ENCODE measurements around the gene EXOC6B.
"Not testable (repeated sequence)": the region's sequence is repeated elsewhere in the genome, so short reads cannot be mapped to it uniquely, and the experiment has no call there.

The EXOC6B gene

GRCh38 chr2:72555943-72556342 is 269.9 kb downstream of the EXOC6B start:
- peaks cover 4% of the 10 kb centered on the region for H3K4me1 Mint-ChIP-seq (ENCODE audit: low read depth)
- no peaks in the 10 kb centered on the region for H3K36me3 Mint-ChIP-seq (ENCODE audit: low read depth)
- peaks cover 3% of the 10 kb centered on the region for H3K9me3 Mint-ChIP-seq
- H3K27ac Mint-ChIP-seq = no peak overlapping the region
- H3K27me3 Mint-ChIP-seq (ENCODE audit: low read depth) = no peaks in the 10 kb centered on the region
- no peak overlapping the region for H3K4me3 Mint-ChIP-seq
- no peak for DNase-seq (ENCODE audit: low spot score)

- H3K9me3 Mint-ChIP-seq; H3K4me3 Mint-ChIP-seq; H3K36me3 Mint-ChIP-seq (ENCODE audit: low read depth); H3K4me1 Mint-ChIP-seq (ENCODE audit: low read depth); DNase-seq (ENCODE audit: low spot score); H3K27me3 Mint-ChIP-seq (ENCODE audit: low read depth); H3K27ac Mint-ChIP-seq: not testable (repeated sequence)
These were observed 270.5 kb downstream of the EXOC6B start for GRCh38 chr2:72555363-72555762.

- not testable (repeated sequence) for H3K27me3 Mint-ChIP-seq (ENCODE audit: low read depth); H3K36me3 Mint-ChIP-seq (ENCODE audit: low read depth); H3K9me3 Mint-ChIP-seq; H3K4me1 Mint-ChIP-seq (ENCODE audit: low read depth); DNase-seq (ENCODE audit: low spot score); H3K4me3 Mint-ChIP-seq; H3K27ac Mint-ChIP-seq
These were observed 270.9 kb downstream of the EXOC6B start for GRCh38 chr2:72554910-72555309.

GRCh38 chr2:72554381-72554780 is 271.5 kb downstream of the EXOC6B start:
- Mint-ChIP-seq H3K9me3 (peaks cover 3% of the 10 kb centered on the region), H3K36me3 (ENCODE audit: low read depth) (no peaks in the 10 kb centered on the region), H3K4me1 (ENCODE audit: low read depth) (peaks cover 1% of the 10 kb centered on the region), H3K27me3 (ENCODE audit: low read depth) (no peaks in the 10 kb centered on the region), H3K27ac (no peak overlapping the region), H3K4me3 (no peak overlapping the region)
- DNase-seq (ENCODE audit: low spot score) = no peak

- H3K9me3 Mint-ChIP-seq = no peaks in the 10 kb centered on the region
- no peaks in the 10 kb centered on the region for H3K4me1 Mint-ChIP-seq (ENCODE audit: low read depth)
- no peak for DNase-seq (ENCODE audit: low spot score)
- no peaks in the 10 kb centered on the region for H3K27me3 Mint-ChIP-seq (ENCODE audit: low read depth)
- H3K4me3 Mint-ChIP-seq = no peak overlapping the region
- H3K27ac Mint-ChIP-seq = no peak overlapping the region
- no peaks in the 10 kb centered on the region for H3K36me3 Mint-ChIP-seq (ENCODE audit: low read depth)
These were observed 277.6 kb downstream of the EXOC6B start for GRCh38 chr2:72548081-72548764.

- no peaks in the 10 kb centered on the region for H3K36me3 Mint-ChIP-seq (ENCODE audit: low read depth)
These were observed 280.0 kb downstream of the EXOC6B start for GRCh38 chr2:72545790-72546189.

GRCh38 chr2:72544554-72544953 is 281.3 kb downstream of the EXOC6B start:
- Mint-ChIP-seq H3K27ac (no peak overlapping the region), H3K36me3 (ENCODE audit: low read depth) (no peaks in the 10 kb centered on the region)

More at GRCh38 chr2:72545790-72546189, 280.0 kb downstream of the EXOC6B start:
- H3K4me3 Mint-ChIP-seq = no peak overlapping the region
- H3K27me3 Mint-ChIP-seq (ENCODE audit: low read depth) = no peaks in the 10 kb centered on the region
- H3K9me3 Mint-ChIP-seq = no peaks in the 10 kb centered on the region
- H3K27ac Mint-ChIP-seq = no peak overlapping the region
- H3K4me1 Mint-ChIP-seq (ENCODE audit: low read depth) = no peaks in the 10 kb centered on the region
- DNase-seq (ENCODE audit: low spot score) = no peak

GRCh38 chr2:72543497-72544216 is 282.2 kb downstream of the EXOC6B start:
- H3K4me3 Mint-ChIP-seq = no peak overlapping the region
- no peak overlapping the region for H3K27ac Mint-ChIP-seq
- H3K9me3 Mint-ChIP-seq = no peaks in the 10 kb centered on the region
- no peaks in the 10 kb centered on the region for H3K36me3 Mint-ChIP-seq (ENCODE audit: low read depth)
- DNase-seq (ENCODE audit: low spot score) = no peak
- no peaks in the 10 kb centered on the region for H3K27me3 Mint-ChIP-seq (ENCODE audit: low read depth)
- H3K4me1 Mint-ChIP-seq (ENCODE audit: low read depth) = no peaks in the 10 kb centered on the region

More at GRCh38 chr2:72544554-72544953, 281.3 kb downstream of the EXOC6B start:
- DNase-seq (ENCODE audit: low spot score) = no peak
- H3K27me3 Mint-ChIP-seq (ENCODE audit: low read depth) = no peaks in the 10 kb centered on the region
- H3K4me1 Mint-ChIP-seq (ENCODE audit: low read depth) = no peaks in the 10 kb centered on the region
- H3K4me3 Mint-ChIP-seq = no peak overlapping the region
- no peaks in the 10 kb centered on the region for H3K9me3 Mint-ChIP-seq

GRCh38 chr2:72539071-72539552 is 286.7 kb downstream of the EXOC6B start:
- Mint-ChIP-seq H3K27me3 (ENCODE audit: low read depth) (no peaks in the 10 kb centered on the region), H3K9me3 (no peaks in the 10 kb centered on the region), H3K4me3 (no peak overlapping the region), H3K27ac (no peak overlapping the region), H3K36me3 (ENCODE audit: low read depth) (no peaks in the 10 kb centered on the region), H3K4me1 (ENCODE audit: low read depth) (no peaks in the 10 kb centered on the region)
- no peak for DNase-seq (ENCODE audit: low spot score)

- DNase-seq (ENCODE audit: low spot score) = no peak
- Mint-ChIP-seq H3K4me3 (no peak overlapping the region), H3K27ac (no peak overlapping the region), H3K4me1 (ENCODE audit: low read depth) (no peaks in the 10 kb centered on the region), H3K9me3 (no peaks in the 10 kb centered on the region), H3K36me3 (ENCODE audit: low read depth) (no peaks in the 10 kb centered on the region), H3K27me3 (ENCODE audit: low read depth) (no peaks in the 10 kb centered on the region)
These were observed 287.3 kb downstream of the EXOC6B start for GRCh38 chr2:72538486-72538885.

- not testable (repeated sequence) for H3K9me3 Mint-ChIP-seq; H3K36me3 Mint-ChIP-seq (ENCODE audit: low read depth); H3K4me1 Mint-ChIP-seq (ENCODE audit: low read depth); H3K27ac Mint-ChIP-seq; H3K27me3 Mint-ChIP-seq (ENCODE audit: low read depth); DNase-seq (ENCODE audit: low spot score); H3K4me3 Mint-ChIP-seq
These were observed 290.2 kb downstream of the EXOC6B start for GRCh38 chr2:72535586-72535985.

- DNase-seq (ENCODE audit: low spot score) = no peak
- H3K36me3 Mint-ChIP-seq (ENCODE audit: low read depth) = no peaks in the 10 kb centered on the region
- peaks cover 2% of the 10 kb centered on the region for H3K27me3 Mint-ChIP-seq (ENCODE audit: low read depth)
- no peaks in the 10 kb centered on the region for H3K9me3 Mint-ChIP-seq
- H3K4me3 Mint-ChIP-seq = no peak overlapping the region
- no peaks in the 10 kb centered on the region for H3K4me1 Mint-ChIP-seq (ENCODE audit: low read depth)
- H3K27ac Mint-ChIP-seq = no peak overlapping the region
These were observed 292.1 kb downstream of the EXOC6B start for GRCh38 chr2:72533765-72534164.

- no peaks in the 10 kb centered on the region for H3K9me3 Mint-ChIP-seq
- peaks cover 2% of the 10 kb centered on the region for H3K27me3 Mint-ChIP-seq (ENCODE audit: low read depth)
- H3K27ac Mint-ChIP-seq = no peak overlapping the region
- no peaks in the 10 kb centered on the region for H3K36me3 Mint-ChIP-seq (ENCODE audit: low read depth)
- no peak overlapping the region for H3K4me3 Mint-ChIP-seq
- no peaks in the 10 kb centered on the region for H3K4me1 Mint-ChIP-seq (ENCODE audit: low read depth)
- no peak for DNase-seq (ENCODE audit: low spot score)
These were observed 298.4 kb downstream of the EXOC6B start for GRCh38 chr2:72527424-72527823.

- no peak overlapping the region for H3K4me3 Mint-ChIP-seq
- H3K36me3 Mint-ChIP-seq (ENCODE audit: low read depth) = no peaks in the 10 kb centered on the region
- no peaks in the 10 kb centered on the region for H3K9me3 Mint-ChIP-seq
- no peak overlapping the region for H3K27ac Mint-ChIP-seq
- no peaks in the 10 kb centered on the region for H3K4me1 Mint-ChIP-seq (ENCODE audit: low read depth)
- no peak for DNase-seq (ENCODE audit: low spot score)
- H3K27me3 Mint-ChIP-seq (ENCODE audit: low read depth) = peaks cover 2% of the 10 kb centered on the region
These were observed 299.2 kb downstream of the EXOC6B start for GRCh38 chr2:72526623-72527022.
